ENCODE results near the gene SCN9A.
"Not testable (repeated sequence)": the region's sequence is repeated elsewhere in the genome, so short reads cannot be mapped to it uniquely, and the experiment has no call there.

Gene SCN9A

GRCh38 chr2:166328147-166328546, 47.6 kb downstream of the SCN9A start:
- DNase-seq (ENCODE audit: low read depth) = no peak
- TF ChIP-seq CTCF (IDR thresholded peaks at IDR 0.05; ENCODE audit: insufficient read depth, low read depth, low read length, missing control alignments) = no peak
- no peak overlapping the region for H3K4me3 ChIP-seq (ENCODE audit: low read length)

GRCh38 chr2:166321076-166321475, 54.7 kb downstream of the SCN9A start:
- no peak overlapping the region for H3K4me3 ChIP-seq (ENCODE audit: low read length)
- DNase-seq (ENCODE audit: low read depth) = no peak
- no peak for TF ChIP-seq CTCF (IDR thresholded peaks at IDR 0.05; ENCODE audit: insufficient read depth, low read depth, low read length, missing control alignments)

GRCh38 chr2:166314022-166314759, 61.6 kb downstream of the SCN9A start:
- DNase-seq (ENCODE audit: low read depth) = peak; percentile 92
- no peak for TF ChIP-seq CTCF (IDR thresholded peaks at IDR 0.05; ENCODE audit: insufficient read depth, low read depth, low read length, missing control alignments)
- H3K4me3 ChIP-seq (ENCODE audit: low read length) = no peak overlapping the region

GRCh38 chr2:166312863-166313262, 62.9 kb downstream of the SCN9A start:
- not testable (repeated sequence) for H3K4me3 ChIP-seq (ENCODE audit: low read length); DNase-seq (ENCODE audit: low read depth)

GRCh38 chr2:166307326-166307725, 68.4 kb downstream of the SCN9A start:
- no peak for DNase-seq (ENCODE audit: low read depth)
- TF ChIP-seq CTCF (IDR thresholded peaks at IDR 0.05; ENCODE audit: insufficient read depth, low read depth, low read length, missing control alignments) = no peak
- no peak overlapping the region for H3K4me3 ChIP-seq (ENCODE audit: low read length)

GRCh38 chr2:166304656-166305055, 71.1 kb downstream of the SCN9A start:
- no peak for TF ChIP-seq CTCF (IDR thresholded peaks at IDR 0.05; ENCODE audit: insufficient read depth, low read depth, low read length, missing control alignments)
- H3K4me3 ChIP-seq (ENCODE audit: low read length) = no peak overlapping the region
- DNase-seq (ENCODE audit: low read depth) = no peak

GRCh38 chr2:166302036-166302435, 73.7 kb downstream of the SCN9A start:
- no peak overlapping the region for H3K4me3 ChIP-seq (ENCODE audit: low read length)
- DNase-seq (ENCODE audit: low read depth) = no peak
- no peak for TF ChIP-seq CTCF (IDR thresholded peaks at IDR 0.05; ENCODE audit: insufficient read depth, low read depth, low read length, missing control alignments)

Measured in epithelial cell of esophagus (primary cell).